NOMO-1 treated with DMSO at 0.1 percent for 48 hours (cell line): ENCODE measurements around the gene FAM107A.

ENCODE experiments used
- DNase-seq: peaks from one replicate; lab custom pipeline; 2025; ENCODE audit not compliant: unreplicated experiment; lab: John Stamatoyannopoulos, UW

The FAM107A gene, protein sequence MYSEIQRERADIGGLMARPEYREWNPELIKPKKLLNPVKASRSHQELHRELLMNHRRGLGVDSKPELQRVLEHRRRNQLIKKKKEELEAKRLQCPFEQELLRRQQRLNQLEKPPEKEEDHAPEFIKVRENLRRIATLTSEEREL

DNA sequence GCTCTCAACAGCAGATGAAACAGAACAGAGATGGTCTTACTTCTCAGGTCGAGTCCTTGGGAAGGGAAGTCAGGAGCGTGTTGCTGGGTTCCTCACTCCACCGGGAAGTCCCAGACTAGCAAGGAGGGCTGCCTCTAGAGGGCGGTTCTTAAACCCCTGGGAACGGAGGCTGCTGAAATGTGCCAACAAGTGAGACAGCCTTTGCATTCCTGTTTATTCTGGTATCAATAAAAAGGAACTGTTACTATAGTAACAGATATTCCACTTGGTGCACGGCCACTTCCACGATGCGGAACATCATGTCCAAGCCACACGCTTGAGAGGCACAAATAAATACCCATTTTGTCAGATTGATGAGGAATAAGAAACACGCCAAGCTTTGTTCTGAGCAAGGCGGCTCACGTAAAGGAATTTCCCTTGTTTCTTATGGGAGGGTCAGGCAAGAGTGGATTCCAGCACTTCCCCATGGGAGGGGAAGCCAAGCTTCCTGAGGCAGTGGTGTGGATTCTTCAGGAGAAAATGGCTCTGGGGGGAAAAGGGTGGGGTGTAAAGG is at the start of gene FAM107A:
Gene FAM107A, minus strand, starts transcription at position 123 of the 553 bp plus-strand sequence. CDS start 7,531 bp downstream, outside the sequence.
- no peak for DNase-seq

DNA sequence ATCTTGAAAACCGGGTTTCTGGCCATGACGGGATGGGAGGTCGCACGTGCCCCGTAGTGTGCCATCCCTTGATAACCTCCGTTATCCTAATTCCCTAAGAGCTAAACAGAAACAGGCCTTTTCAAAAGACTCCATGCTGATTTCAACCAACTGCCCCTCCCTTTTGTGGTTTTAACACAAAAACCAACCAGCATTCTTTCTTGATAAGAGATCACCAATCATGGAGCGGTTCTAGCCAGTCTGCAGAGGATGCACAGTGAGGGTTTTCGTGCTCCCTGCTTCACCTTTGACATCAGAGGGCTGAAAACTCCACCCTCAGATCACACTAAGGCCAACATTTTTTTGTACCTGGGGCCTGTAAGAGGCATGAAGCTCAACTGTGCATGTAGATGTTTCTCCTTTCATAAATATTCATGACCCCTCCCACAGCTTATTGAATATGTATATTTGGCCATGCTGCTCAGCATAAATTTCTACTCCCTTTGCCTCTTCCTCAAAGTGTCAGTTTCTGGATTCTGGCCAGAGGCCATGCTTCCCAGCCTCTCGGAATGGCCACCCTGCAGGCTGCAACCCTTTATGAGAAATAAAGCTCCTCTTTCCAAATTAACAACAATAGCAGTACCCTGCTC is 48.1 kb upstream of the FAM107A start:
- DNase-seq: no peak

DNA sequence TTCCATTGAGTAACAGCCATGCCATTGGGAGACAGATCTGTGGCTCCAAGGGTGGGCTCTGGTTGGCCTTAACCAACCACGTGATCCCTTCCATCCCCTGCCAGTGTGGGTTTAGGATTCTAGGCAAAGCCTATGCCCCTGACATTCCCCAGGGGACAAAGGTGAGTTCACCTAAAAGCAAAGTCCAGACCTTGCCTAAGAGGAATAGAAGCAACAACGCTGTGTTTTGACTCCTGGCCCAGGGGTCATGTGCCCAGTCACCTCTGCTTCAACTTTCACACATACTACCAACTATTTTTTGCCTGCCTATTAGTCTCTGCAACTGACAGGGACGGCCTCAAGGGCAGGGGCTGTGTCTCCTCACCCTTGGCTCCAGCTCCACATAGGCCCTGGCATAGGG is 47.4 kb upstream of the FAM107A start:
- DNase-seq: no peak

DNA sequence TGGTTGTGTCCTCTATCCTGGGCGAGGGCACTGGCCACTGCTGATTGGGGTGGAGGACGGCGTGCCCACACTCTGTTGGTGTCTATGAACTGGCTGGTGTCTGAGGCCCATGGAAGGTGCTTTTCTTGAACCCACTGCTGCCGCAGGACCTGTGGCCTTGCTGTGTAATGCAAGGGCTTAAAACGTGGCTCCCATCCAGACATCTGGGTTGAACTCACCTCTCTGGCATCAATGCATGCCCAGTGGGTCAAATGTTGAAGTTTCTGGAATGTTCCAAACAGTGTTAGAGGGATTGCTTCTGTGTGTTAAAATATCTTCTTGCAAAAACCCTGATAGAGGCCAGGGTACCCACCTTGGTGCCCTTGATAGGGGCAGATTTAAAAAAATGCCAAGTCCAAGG is 46.8 kb upstream of the FAM107A start:
- DNase-seq: no peak

DNA sequence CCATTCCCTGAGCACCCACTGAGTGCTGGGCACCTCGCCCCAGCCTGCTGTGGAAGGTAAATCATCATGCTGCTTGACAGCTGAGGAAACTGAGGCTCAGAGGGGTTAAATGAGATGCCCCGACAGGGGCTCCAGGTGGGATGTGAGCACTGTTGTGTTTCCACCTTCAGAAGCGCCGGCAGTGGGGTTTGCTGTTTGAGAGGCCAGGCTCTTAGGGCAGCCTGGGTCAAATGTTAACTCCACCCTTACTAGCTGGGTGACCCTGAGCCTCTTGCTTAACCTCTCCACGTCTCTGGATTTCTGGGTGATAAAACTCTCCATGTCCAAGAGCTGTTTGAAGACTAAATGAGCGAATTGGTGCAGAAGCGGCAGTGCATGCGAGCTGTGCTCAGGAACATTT is 46.3 kb upstream of the FAM107A start:
- DNase-seq: no peak

DNA sequence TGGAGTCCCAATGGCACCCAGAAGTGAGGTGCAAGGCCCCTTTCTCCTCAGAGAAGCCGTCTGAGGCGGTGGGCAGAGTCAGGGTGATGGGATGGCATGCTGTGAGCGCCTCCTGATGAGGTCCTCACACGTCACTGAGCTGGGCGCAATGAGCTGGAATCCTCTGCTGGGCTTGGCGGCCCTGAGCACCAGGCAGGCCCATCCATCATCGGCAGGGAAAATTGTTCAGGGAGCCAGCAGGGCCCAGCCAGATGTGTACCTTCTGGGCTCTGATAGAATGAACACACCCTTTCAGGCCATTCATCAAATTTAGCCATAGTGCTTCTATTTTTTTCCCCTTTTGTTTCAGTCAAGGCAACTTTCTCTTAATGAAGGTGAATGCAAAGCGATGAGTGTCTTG is 45.7 kb upstream of the FAM107A start:
- DNase-seq: no peak

DNA sequence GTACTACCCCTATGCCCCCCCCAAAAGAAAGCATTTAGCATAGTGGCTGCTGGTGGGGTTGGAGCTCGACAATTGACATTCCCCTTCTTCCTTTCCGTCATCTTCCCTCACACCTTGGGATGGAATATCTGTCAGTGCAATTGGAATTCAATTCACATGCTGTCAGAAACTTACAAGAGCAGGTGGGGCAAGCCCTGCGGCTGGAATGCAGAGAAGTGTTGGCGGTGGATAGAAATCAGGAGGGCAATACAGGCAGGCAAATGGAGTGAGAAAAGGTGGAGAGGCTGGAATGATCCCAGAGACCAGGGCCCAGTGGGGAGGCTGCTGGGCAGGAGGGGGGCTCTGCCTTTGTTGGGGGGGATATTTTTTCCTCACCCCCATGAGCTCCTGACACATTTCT is 45.2 kb upstream of the FAM107A start:
- DNase-seq: no peak

DNA sequence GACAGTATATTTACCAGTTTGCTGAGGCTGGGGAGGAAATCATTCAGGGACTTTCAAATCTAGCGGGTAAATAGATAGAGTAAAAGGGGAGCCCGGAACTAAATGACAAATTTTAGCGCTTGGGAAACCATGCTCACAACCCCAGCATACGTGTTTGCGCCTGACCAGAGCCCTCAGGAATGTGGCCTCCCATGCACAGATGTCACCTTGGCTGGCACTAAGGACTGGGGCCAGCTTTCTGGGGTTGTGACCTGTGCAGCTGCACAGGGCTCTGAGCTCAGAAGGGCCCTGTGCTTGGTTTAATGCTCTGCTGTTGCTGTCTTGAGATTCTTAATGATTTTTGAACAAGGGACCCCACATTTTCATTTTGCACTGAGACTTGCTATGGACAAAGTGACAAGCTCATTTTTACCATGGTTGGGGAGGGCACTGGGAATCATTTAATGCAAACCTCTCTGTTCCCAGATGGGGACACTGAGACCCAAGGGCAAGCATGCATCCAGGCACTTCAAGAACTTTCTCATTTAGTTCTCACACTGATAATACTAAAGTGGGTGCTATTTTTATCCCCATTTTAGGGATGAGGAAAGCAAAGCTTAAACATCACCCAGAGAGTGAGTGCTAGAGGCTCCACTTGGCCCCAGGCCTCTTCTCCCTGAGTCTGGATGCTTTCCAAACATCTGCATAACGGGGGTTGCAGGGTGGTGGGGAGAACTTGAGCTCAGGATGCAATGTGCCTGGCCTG is 44.1 kb upstream of the FAM107A start:
- DNase-seq: no peak

DNA sequence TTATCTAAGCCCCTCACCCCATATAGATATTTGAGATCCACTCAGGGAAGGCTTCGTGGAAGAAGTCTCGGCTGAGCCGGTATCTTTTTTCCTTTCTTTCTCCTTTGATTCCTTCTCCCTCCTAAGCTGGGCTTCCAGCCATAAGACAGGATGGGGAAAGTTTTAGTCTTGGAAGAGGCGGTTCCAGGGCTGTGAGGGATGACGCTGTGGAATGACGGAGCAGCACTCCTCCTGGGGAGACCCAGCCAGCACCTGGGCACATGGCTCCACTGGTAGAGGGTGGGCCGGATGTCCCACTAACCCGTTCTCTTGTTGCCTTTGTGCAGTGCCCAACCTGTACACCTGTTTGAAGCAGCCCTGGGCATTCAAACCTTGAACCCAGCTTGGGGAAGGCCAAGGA is 43.2 kb upstream of the FAM107A start:
- DNase-seq: no peak

DNA sequence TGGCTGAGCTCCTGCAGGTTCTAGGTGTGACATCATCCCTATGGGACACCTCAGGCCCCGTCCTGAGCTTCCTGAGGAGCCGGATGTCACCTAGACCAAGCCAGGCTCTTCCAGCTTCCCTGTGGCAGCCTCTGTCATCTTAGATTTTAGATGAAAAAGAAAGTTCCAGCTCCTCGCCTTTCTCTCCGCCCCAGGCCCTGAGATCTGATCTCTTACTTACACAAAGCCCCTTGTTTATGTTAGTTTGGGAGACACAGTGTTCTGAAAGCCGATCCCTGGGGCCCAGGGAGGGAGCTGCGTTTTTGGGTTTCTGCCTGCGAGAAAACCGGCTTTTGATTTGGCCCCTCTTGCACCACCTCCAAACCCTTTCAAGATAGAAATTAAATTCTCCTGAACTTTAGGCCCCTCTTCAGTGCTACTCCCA is 40.2 kb upstream of the FAM107A start:
- DNase-seq: no peak

DNA sequence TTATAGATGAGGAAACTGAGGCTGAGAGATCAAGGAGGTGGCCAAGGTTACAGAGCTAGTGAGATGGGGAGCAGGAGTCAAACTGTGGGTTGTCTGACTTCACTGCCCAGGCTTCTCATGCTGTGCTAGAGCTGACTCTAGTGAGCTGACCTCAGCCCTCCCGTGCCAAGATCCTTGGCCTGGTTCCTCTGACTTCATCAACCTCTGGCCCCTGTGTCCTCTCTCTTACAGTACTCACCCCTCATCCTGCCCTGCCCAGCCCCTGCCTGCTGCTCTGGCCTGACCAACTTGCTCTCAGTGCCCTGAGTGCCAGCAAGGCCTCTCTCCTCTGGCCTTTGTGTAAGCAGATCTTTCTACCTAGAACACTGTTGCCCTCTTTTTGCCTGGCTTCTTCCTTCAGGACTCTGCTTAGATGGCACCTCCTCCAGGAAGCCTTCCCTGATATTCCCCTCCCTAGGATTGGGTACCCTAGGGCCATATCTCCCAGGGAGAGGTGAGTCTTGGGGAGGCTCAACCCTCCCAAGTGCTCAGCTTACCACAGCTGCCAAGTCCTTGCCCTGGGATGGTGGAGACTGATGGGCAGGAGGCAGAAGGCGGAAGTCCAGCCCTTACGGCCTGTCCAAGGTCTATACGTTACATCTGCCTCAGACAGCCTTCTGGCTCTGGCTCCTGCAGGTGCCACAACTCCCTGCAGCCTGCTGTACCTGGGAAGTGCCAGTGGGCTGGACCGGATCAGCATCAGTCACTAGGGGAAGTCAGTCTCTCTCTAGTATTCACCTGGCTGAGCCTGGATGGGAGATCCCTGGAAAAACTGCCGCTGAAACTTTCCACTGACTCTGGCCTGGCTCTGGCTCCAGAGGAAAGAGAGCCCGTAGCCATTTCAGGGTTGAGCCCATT is 36.3 kb upstream of the FAM107A start:
- DNase-seq: no peak

DNA sequence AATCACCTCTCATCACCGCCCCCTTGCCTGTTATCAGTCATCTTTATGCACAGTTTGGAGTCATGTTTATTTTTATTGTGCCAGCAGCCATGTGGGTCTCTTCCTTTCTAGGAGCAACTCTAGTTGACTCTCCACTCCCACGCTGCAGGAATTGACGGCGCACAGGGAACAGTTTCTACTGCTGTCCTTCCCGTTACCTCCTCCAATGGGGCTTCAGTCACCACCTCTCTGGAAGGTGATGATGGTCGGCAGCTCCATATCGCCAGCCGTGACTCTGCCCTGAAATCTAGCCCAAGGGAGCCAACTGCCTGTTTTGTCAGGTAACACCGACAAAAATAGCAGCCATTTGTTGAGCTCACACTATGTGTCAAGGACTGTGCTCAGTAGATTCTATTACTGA is 35.6 kb upstream of the FAM107A start:
- no peak for DNase-seq

DNA sequence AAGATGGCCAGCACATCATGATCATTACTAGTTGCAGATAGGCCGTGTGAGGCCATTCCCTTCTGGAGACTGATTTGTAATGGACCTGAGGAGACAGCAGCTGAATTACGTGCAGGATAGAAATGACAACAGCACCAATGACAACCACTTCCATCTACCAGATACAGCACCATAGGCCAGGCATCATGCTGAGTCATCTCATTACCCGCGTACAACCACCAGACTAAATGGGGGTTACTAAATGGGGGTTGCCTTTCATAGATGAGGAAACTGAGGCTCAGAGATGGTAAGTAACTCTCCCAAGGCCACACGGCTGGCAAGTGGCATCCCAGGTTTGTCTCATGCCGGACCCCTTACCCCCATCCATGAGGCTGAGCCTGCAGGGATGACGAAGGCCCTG is 32.8 kb upstream of the FAM107A start:
- no peak for DNase-seq

DNA sequence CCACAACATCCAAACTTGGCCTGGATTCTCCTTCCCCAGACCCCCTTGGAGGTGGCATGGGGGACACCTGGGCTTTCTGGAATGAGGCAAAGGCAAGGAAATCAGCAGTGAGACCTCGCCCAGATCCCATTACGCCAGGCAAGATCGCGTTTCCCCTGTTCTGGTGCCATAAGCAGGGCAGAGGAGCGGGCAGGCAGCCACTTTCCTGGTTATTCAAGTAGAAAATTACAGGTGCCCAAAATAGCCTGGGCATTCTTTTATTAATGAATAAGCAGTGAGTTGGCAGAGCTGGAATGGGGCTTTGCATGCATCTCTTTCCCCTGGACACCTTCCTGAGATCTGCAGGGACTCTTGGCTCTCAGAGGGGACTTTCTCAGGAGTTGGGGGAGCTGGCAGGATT is 31.5 kb upstream of the FAM107A start:
- no peak for DNase-seq

DNA sequence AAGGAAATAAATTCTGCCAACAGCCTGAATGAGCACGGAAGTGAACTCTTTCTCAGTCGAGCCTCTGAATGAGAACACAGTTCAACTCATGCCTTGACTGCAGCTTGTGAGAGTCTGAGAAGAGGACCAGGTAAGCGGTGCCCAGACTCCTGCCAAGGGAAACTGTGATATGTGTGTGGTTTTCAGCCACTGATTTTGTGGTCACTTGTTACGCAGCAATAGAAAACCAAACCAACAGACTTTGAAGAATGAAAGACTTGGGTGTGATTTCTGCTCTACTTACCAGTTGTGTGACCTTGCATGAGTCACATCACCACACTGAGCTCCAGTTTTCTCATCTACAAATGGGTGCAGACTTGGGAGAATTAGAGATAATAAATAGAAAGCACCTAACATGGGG is 30.6 kb upstream of the FAM107A start:
- DNase-seq: no peak

DNA sequence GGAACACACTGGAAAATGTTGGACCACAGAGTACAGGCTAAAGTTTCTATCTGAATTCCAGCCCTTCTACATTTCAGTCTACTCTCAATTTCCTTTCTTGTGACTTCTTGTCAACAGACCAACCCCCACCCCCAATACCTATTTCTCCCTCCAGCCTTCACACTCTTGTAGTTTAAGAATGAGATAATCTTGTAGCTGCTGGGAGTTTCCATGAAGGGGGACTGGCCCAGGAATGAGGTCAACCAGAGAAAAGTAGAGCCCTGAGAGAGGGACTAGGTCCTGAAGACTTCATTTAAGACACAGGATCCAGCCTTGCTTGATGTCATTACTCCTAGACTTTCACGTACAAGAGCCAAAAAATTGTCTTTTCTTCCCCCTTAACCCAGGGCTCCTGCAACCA is 29.5 kb upstream of the FAM107A start:
- DNase-seq: no peak

DNA sequence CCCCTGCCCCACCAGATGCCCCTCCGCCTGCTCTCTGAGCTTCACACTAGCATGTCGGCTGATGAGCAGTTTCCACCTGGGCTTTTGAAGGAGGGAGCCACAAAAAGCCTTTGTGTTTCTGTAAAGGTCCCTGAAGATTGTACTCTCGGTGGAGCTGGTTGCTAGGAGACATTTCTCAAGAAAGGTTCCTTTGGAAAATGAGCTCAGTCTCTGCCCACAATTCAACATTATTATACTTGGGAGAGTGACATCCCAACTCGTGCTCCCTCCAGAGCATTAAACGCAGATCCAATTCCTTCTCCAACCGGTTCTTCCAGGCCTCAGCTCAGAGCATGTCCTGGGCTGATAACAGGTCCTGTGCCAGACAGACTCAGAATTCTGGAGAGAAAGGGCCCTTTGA is 26.8 kb upstream of the FAM107A start:
- DNase-seq: no peak

DNA sequence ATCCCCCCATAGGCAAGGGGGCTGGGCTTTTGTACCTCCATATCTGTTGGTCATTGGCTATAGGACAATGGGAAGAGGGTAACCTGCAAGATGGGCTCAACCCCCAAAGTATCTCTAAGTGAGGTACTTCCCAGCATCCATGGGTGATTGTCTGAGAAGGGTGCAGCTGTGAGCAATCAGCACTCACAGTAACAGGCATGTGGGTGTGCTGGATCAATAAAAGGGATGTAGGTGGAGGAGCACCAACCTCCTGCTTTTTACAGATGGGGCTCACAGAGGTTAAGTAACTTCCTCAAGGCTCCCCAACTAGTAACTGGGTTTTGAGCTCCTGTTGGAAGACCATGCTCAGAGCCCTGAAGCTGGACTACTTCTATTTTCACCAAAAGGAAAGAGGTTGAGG is 26.4 kb upstream of the FAM107A start:
- DNase-seq: no peak

DNA sequence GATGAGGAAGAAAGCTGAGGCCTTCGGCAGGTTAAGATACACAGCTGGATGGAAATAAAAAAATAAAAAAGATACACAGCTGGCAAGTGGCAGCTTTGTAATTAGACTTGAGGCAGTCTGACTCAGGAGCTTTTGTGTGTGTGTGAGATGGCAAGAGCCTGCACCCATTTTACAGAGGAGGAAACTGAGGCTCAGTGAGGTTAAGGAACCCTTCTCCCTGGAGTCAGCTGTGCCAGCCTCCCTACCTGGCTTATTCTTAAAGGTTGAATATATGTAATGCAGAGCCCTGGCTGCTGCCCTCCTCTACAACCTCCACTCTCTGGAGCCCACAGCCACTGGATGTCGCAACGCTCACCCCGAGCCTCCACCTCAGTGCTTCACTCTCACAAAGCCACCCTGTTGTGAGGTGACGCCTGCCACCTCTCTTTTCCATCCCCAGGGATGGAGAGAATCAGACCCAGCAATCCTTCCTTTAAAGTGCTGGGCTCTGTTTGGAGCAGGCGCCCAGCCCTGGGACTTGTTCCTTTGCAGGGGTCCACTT is 20.6 kb upstream of the FAM107A start:
- DNase-seq: no peak

DNA sequence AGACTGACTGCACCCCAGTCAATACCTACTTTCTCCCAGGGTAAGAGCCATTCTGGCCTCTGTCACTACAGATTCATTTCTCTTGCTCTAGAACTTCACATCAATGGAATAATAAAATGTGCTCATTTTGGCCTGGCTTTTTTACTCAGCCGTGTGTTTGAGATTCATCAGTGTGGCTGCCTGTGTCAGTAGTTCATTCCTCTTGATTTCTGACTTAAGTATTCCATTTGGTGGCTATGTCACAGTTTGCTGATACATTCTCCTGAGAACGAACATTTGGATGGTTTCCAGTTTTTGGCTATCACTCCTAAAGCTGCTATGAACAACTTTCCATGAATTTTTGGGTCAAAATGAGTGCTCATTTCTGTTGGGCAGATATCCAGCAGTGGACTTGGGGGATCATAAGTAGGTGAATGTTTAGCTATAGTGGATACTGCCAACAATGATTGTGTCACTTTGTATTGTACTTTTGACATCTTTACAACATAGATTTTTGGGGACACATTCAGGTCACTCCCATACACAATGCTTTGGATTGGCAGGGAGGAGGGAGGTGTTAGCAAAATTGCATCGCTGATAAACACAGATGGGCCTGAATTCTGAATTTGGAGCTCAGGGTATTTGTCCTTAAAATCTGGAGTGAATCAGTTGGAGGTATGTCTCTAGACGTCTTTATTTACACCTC is 19.8 kb upstream of the FAM107A start:
- DNase-seq: no peak
